ENCODE measurements around the gene KCNMB2. TPM values are rescaled to one million over a fixed set of nuclear protein-coding genes. Genes with fewer than 3 reads are reported as not detected.

Gene KCNMB2
- total RNA-seq, 1 experiment from 2014 or later = not detected

DNA sequence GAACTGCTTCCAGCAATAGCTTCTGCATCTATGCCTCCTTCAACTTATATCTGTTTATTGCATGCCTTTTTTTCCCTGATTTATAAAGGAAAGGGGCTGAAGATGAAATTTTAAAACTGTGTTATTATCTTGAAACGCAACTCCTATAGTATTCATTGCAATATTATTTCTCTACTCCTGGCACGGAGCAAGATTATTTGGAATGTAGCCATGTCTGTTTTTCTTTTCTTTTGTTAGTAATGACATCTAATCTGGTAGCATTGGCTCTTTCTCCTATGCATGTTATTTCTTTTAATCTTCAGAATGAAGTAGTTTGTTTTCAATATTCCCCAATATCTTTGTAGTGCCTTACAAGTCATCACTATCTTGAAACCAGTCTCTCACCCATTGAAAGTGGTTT lies 33.6 kb downstream of the KCNMB2 start:
- intact Hi-C loops (cut with micrococcal nuclease) = no loop called here
- no peak for DNase-seq
- POLR2A ChIA-PET (ENCODE audit: unreplicated experiment) = no interaction called here
- H3K4me2 ChIP-seq (ENCODE audit: low read length) = no peak overlapping the region
- H3K27ac ChIP-seq (ENCODE audit: low read length) = no peak overlapping the region
- H4K20me1 ChIP-seq (ENCODE audit: low read length) = no peaks in the 10 kb centered on the region
- CTCF ChIA-PET = no interaction called here
- TF ChIP-seq, protein P1, sequence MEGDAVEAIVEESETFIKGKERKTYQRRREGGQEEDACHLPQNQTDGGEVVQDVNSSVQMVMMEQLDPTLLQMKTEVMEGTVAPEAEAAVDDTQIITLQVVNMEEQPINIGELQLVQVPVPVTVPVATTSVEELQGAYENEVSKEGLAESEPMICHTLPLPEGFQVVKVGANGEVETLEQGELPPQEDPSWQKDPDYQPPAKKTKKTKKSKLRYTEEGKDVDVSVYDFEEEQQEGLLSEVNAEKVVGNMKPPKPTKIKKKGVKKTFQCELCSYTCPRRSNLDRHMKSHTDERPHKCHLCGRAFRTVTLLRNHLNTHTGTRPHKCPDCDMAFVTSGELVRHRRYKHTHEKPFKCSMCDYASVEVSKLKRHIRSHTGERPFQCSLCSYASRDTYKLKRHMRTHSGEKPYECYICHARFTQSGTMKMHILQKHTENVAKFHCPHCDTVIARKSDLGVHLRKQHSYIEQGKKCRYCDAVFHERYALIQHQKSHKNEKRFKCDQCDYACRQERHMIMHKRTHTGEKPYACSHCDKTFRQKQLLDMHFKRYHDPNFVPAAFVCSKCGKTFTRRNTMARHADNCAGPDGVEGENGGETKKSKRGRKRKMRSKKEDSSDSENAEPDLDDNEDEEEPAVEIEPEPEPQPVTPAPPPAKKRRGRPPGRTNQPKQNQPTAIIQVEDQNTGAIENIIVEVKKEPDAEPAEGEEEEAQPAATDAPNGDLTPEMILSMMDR (conservative IDR thresholded peaks at IDR 0.05; ENCODE audit: low read depth, low read length) = no peak
- TF ChIP-seq EZH2 (IDR thresholded peaks at IDR 0.05; ENCODE audit: low read length, unreplicated experiment) (no peak), EZH2phosphoT487 (IDR thresholded peaks at IDR 0.05; ENCODE audit: borderline replicate concordance, low read length) (no peak)
- no peaks in the 10 kb centered on the region for H3F3A ChIP-seq (ENCODE audit: low read length, unreplicated experiment)
- no peaks in the 10 kb centered on the region for H3K9me3 ChIP-seq (ENCODE audit: low read length)
- ATAC-seq = no peak
- no peaks in the 10 kb centered on the region for H3K79me2 ChIP-seq (ENCODE audit: low read length)
- H3K4me1 ChIP-seq (ENCODE audit: insufficient read depth, low read length) = no peaks in the 10 kb centered on the region
- H2AFZ ChIP-seq (ENCODE audit: low read length) = no peak overlapping the region
- peaks cover 15% of the 10 kb centered on the region; the same call in 1 of the 2 replicates for H3K27me3 ChIP-seq (ENCODE audit: low read length)
- H3K36me3 ChIP-seq (ENCODE audit: low read depth, low read length) = no peaks in the 10 kb centered on the region
- no TSS peak for BruUV-seq (replicated peaks)
- no peak overlapping the region for H3K4me3 ChIP-seq (ENCODE audit: low read length)
- H3K9ac ChIP-seq (ENCODE audit: low read length) = no peak overlapping the region
- no peaks in the 10 kb centered on the region for H3K9me2 ChIP-seq (replicated peaks; ENCODE audit: low read length)

DNA sequence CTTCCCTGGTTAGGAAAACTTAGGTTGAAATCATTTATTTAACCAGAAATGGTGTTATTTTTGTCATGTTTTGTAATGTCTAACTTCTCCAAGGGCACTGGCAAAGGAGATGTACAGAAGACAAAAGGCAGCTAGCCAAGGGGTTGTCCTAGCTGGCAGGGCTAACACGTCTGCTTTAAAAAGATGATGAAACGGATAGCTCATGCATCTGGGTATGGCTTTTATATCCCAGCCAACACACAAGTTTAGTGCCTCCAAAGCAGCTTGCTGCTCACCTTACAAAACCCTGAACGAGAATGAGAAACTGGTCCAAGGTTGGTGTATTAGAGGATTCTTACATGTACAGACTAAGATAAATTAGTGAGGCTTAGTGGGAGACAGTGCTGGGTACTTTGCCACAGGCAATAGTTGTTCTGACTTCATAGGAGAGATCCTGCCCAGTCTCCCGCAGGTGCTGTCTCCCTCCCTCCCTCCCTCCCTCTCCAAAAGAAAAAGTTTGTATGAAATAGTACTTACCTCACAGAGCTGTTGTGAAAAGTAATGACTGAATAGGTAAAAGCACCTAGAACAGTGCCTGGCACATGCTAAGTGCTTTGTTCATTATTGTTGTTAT lies 47.8 kb downstream of the KCNMB2 start:
- no peaks in the 10 kb centered on the region for H3K4me1 ChIP-seq (ENCODE audit: insufficient read depth, low read length)
- POLR2A ChIA-PET (ENCODE audit: unreplicated experiment) = no interaction called here
- no peak for ATAC-seq
- peaks cover 19% of the 10 kb centered on the region; the same call in 1 of the 2 replicates for H3K27me3 ChIP-seq (ENCODE audit: low read length)
- H4K20me1 ChIP-seq (ENCODE audit: low read length) = no peaks in the 10 kb centered on the region
- DNase-seq = no peak
- intact Hi-C loops (cut with micrococcal nuclease) = no loop called here
- CTCF ChIA-PET = no interaction called here
- no peaks in the 10 kb centered on the region for H3K9me2 ChIP-seq (replicated peaks; ENCODE audit: low read length)
- H3K4me3 ChIP-seq (ENCODE audit: low read length) = no peak overlapping the region
- H3K9ac ChIP-seq (ENCODE audit: low read length) = no peak overlapping the region
- H3K4me2 ChIP-seq (ENCODE audit: low read length) = no peak overlapping the region
- H3K36me3 ChIP-seq (ENCODE audit: low read depth, low read length) = no peaks in the 10 kb centered on the region
- TF ChIP-seq, protein P1 (conservative IDR thresholded peaks at IDR 0.05; ENCODE audit: low read depth, low read length) = no peak
- TF ChIP-seq EZH2phosphoT487 (IDR thresholded peaks at IDR 0.05; ENCODE audit: borderline replicate concordance, low read length) (no peak), EZH2 (IDR thresholded peaks at IDR 0.05; ENCODE audit: low read length, unreplicated experiment) (no peak)
- H2AFZ ChIP-seq (ENCODE audit: low read length) = no peak overlapping the region
- no TSS peak for BruUV-seq (replicated peaks)
- no peaks in the 10 kb centered on the region for H3K79me2 ChIP-seq (ENCODE audit: low read length)
- no peaks in the 10 kb centered on the region for H3K9me3 ChIP-seq (ENCODE audit: low read length)
- H3F3A ChIP-seq (ENCODE audit: low read length, unreplicated experiment) = no peaks in the 10 kb centered on the region
- H3K27ac ChIP-seq (ENCODE audit: low read length) = no peak overlapping the region

DNA sequence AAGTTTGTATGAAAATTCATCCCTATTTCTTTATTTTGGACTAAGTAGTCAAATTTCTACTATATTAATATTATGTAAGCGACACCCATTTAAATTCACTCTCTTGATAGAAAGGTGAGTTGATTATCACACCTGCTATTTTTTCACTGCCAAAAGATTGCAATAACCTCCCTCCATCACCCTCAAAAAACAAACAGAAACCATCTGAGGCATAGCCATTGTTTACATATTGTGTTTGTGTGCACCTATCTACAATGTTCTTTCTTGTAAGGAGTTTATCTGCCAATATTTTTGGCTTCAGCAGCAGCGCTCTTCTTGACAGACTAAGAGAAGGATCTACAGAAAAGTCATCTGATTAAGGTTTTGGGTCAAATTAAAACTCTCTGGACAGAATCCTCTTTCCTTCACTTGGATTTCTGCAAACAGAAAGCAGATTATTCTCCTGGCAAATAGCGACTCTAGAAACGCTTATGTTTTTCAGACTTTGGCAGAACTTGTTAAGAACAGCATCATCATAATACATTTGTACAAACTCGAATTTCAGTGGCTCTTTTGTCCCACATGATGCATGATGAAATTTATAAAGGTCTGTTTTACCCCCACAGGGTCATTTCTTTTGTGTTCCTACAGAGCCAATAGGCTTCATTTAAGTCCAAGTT lies 48.6 kb downstream of the KCNMB2 start:
- Histone ChIP-seq H3K4me1 (ENCODE audit: insufficient read depth, low read length) (no peaks in the 10 kb centered on the region), H3K9me2 (replicated peaks; ENCODE audit: low read length) (no peaks in the 10 kb centered on the region), H3K79me2 (ENCODE audit: low read length) (no peaks in the 10 kb centered on the region), H3K4me2 (ENCODE audit: low read length) (no peak overlapping the region), H3K36me3 (ENCODE audit: low read depth, low read length) (no peaks in the 10 kb centered on the region), H3F3A (ENCODE audit: low read length, unreplicated experiment) (no peaks in the 10 kb centered on the region), H3K4me3 (ENCODE audit: low read length) (no peak overlapping the region), H3K27me3 (ENCODE audit: low read length) (peaks cover 19% of the 10 kb centered on the region; the same call in 1 of the 2 replicates), H3K9ac (ENCODE audit: low read length) (no peak overlapping the region), H3K27ac (ENCODE audit: low read length) (no peak overlapping the region), H4K20me1 (ENCODE audit: low read length) (no peaks in the 10 kb centered on the region), H3K9me3 (ENCODE audit: low read length) (no peaks in the 10 kb centered on the region), H2AFZ (ENCODE audit: low read length) (no peak overlapping the region)
- ChIA-PET CTCF (no interaction called here), POLR2A (ENCODE audit: unreplicated experiment) (no interaction called here)
- ATAC-seq (no peak), DNase-seq (no peak)
- TF ChIP-seq EZH2 (IDR thresholded peaks at IDR 0.05; ENCODE audit: low read length, unreplicated experiment) = no peak
- BruUV-seq (replicated peaks) = no TSS peak
- intact Hi-C loops (cut with micrococcal nuclease) = no loop called here
